Measurements from ENCODE around the gene FAM177B.
A peak's percentile ranks its signal among the peaks of the same experiment; 100 is the strongest.

FAM177B gene

GRCh38 chr1:222736972-222737371 lies at the start of gene FAM177B:
TSS of gene FAM177B (plus strand) at chr1:222737202. CDS start at chr1:222746546, 9,344 bp downstream.
- no peak for DNase-seq

DNA sequence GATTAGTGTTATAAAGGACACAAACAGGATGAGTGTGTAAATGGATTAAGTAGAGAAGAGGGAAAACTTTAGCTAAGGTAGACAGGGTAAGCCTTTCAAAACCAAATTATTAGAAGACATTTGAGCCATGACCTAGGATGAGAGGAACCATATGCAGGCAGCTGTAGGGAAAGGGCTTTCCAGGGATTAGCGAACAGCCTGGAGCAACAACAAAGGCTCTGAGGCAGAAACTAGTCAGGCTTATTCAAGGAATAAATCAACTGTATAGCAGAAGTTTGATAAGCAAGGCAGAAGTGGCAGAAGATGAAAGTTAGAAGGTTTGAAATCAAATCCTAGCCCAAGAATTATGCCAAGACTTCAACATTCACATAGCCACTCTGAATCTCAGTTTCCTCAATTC lies 46.0 kb upstream of the FAM177B start:
- DNase-seq: no peak

DNA sequence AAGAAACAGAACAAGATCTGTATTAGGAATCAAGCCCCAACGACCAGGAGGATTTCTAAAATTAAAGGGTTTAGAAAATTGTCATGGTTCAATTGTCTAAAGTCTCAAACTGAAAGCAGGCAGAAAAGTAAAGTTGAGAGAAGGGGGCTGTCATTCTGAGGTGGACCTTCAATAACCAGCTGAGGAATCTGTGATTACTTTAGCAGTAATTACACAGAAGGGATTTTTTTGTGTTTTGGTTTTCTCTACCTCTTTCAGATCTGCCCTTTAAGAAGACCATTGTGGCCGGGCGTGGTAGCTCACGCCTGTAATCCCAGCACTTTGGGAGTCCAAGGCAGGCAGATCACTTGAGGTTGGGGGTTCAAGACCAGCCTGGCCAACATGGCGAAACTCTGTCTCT lies 42.1 kb upstream of the FAM177B start:
- no peak for DNase-seq

DNA sequence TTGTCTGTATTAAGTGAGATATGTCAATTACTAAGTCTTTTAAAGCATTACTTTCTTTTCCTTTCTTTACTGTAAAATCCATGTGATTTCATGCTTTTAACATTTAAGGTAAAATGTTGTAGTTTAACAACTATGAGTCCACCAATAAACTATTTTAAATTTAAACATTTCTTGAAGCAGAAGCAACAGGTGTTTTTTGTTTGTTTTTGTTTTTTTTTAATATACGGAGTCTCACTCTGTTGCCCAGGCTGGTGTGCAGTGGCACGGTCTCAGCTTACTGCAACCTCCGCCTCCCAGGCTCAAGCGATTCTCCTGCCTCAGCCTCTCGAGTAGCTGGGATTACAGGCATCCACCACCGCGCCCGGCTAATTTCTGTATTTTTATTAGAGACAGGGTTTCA lies 40.3 kb upstream of the FAM177B start:
- DNase-seq: no peak

DNA sequence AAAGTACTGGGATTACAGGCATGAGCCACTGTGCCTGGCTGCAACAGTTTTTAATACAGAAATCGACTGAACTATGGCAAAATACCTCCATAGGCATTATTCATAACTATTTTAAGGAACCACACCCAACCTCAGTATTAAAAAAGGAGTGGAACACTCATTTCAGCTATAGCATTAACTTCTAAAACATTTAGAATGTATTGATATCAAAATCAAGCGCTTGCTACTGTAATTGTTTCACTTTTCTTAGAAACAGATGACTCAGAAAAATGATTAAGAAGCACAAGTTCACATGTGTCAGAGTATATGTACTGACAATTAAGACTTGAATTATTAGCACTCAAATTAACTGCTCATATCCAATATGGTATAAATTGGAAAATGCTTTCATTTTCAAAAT lies 39.8 kb upstream of the FAM177B start:
- no peak for DNase-seq

GRCh38 chr1:222697826-222698225 lies 39.2 kb upstream of the FAM177B start:
- no peak for DNase-seq

DNA sequence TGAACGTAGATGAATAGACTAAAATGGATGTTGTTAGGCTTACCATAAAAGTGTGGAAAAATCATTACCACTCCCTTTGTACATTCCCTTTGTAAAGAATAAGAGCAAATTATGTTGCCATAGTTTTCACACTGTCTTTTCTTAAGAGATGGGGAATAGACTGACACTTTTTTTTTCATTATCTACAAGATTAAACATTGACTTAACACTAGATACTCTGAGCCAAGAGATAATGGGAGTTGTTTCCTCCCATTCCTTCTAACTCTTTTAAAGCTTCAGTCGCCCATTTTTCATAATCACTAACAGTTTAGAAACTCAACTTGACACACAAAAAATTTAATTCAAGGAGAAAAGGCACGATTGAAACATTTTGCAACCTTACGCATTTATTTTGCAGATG lies 34.8 kb upstream of the FAM177B start:
- DNase-seq: no peak

DNA sequence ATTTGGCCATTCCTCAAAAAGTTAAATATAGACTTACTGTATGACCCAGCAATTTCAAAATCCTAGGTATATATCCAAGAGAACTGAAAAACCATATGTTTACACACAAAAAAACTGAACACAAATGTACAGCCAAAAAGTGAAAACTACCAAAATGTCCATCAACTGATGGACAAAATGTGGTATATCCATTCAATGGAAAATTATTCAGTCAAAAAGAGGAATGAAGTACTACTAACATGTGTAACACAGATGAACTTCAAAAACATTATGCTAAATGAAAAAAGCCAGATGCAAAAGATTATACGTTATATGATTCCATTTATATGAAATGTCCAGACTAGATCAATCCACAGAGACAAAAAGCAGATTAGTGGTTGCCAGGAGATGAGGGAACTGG lies 32.7 kb upstream of the FAM177B start:
- no peak for DNase-seq

DNA sequence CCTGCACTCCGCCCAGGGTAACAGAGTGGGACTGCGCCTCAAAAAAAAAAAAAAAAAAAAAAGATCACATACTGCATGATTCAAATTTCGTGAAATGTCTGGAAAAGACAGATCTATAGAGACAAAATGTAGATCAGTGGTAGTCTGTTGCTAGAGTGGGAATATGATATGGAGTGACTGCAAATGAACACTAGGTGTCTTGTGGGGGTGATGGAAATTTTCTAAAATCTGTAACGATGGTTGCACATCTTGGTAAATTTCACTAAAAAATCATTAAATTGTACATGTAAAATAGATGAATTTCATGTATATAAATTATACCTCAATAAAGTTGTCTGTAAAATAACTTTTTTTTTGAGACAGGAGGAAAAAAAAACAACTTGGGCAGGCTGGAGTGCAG lies 30.2 kb upstream of the FAM177B start:
- DNase-seq: no peak

- DNase-seq: no peak
These were observed 27.3 kb upstream of the FAM177B start for GRCh38 chr1:222709700-222710153.

GRCh38 chr1:222711319-222712252 lies 25.4 kb upstream of the FAM177B start:
- peak; percentile 32 for DNase-seq

DNA sequence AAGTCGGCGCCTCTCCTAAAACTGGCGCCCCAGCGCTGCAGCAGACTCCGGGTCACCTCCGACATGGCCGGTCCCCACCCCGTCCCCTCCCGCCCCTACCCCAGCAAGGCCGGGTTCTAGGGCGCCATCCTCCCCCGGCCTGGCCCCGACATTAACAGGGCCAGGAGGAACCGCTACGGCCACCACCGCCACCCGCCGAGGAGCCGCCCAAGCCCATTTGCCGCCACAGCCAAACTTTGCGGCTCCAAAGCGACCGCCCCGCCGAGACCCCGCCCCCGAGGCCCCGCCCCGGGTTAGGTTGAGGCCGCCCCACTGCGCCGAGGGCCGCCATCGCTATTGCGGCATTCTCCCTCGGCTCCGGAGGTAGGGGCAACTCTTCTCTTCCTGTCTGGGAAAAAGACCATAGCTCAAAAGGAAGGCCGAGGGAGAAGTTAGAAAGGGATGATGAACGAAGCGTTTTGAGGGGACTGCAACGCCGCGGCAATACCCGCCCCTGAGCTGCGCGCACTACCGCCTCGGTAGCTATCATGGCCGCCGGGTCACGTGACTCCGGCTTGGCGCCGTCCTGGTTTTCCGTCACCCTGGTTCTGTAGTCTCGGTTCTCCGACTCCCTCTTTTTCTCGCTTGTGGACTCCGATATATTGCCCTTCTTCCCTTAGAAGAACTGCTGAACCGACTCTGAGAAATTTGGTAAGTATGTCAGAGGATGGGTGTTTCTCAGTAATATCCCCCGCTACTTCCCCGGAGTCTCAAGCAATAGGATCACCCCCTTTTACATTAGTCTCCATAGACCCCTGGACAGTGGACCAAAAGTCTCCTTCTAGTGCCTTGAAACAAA lies 24.5 kb upstream of the FAM177B start, which contains the start of the genes AIDA and BROX:
Gene AIDA (minus strand): TSS at position 239 of the 838 bp plus-strand sequence. CDS start 174 bp downstream, at position 65.
Gene BROX (plus strand): TSS at position 312 of the 838 bp plus-strand sequence. CDS start 3,136 bp downstream, outside the sequence.
- peak; percentile 87 for DNase-seq

DNA sequence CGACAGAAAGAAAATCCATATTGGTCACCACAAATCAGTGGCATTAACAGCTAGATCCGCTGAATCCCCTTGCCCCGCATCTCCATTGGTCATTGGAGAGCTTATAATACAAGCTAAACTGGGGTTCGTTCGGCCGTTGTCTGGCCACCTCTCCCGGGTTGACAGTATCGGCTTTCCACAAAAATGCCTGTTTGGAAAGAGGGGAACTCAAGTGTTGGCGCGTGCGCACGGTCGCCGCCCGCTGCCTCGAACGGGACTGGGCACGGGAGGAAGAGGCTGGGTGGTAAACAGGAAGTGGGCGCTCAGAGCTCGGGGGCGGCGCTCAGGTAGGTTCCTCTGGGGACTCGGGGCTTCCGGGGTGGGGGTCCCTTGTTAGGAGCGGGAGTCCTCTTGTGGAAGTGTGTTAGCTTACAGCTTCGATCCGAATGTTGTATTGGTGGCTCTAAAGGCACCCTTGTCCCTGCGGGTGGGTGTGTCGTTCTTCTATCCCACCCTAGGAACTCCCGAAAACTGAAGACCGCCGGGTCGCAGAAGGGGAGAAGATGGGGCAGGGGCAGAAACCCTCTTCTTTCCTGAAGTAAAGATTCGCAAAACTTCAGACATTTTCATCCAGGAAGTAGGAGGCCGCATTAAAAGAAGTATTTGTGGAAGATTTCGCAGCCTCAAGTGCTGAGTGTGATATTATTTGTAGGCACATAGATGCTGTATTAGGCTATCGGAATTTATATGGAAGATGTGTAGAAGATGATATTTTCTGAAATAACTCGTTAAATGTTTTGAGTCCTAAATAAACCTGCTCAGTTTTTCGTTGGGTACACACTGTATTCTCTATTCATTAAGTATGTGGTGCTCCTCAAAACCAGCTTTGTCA lies 23.7 kb upstream of the FAM177B start:
- peak; percentile 97 for DNase-seq

GRCh38 chr1:222716393-222716792 lies 20.6 kb upstream of the FAM177B start:
- DNase-seq: no peak

DNA sequence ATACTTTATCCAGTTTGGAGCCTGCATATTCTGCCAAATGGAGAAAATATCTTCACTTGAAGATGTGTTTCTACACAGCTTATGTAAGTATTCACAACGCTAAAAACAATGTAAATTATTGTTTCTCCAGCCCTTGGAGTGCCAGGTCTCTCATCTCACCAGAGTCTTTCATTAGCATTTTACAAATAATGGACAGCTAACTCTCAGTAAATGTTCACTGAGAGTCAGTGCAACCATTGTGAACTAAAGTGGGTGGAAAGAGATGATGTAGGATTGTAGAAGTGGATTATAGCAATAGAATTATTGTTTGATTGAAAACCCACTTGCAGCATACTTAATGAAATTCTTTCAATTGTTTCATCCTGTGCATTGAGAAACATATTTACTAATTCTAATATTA lies 8.3 kb upstream of the FAM177B start:
- no peak for DNase-seq

DNA sequence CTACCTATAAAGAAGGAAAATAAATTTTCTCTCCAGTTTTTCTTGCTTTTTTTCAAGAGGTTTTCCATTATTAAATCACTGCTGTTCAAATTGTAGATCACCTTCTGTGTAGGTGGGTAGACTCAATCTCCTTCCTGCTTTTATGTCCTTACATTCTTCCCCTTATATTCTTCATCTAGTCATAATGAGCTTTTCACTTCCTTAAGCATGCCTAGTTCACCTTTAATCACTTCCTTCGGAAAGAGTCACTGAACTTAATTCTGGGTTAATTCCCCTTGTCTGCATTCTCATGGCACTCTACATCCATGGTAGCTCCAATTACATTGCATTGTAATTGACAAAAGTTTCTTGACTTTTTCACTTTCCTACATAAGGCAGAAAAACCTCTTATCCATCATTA lies 6.1 kb upstream of the FAM177B start:
- no peak for DNase-seq

- no peak for DNase-seq
These were observed 4.5 kb upstream of the FAM177B start for GRCh38 chr1:222732216-222733159.

GRCh38 chr1:222734740-222735139 lies 2.3 kb upstream of the FAM177B start:
- DNase-seq: no peak

DNA sequence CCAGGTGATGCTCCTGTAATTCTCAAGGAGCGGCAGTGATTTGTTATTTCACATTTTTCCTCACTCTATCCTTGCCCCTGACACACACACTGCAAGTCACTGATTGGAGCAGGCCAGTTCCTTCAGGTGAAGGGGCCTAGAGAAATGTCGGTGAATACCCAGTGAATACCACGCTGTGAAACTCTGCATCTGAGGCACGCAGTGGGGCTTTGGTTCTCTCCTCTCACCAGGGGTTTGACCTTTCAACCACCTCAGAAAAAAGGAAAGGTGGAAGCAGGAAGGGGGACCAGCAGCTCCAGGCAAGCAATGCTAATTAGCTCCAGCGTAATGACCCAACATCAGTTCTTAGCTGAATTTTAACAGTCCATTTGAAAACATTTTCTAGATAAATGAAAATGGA lies 532 bp upstream of the FAM177B start:
- DNase-seq: no peak

DNA sequence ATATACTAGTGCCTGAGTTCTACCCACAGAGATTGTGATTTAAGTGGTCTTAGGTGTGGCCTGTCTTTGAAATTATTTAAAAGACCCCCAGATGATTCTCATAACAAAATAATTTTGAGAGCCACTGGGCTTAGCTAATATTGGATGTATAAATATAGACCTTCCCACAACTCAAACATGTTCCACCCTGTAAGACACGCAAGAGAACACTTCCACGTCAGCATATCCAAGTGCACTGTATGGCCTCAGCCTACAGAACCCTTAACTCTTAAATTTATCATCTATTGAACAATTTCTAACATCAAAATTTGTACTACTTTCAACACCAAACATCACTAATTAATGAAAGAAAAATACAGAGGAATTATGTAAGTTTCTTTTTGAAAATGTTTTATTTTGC lies 2.5 kb downstream of the FAM177B start:
- no peak for DNase-seq

GRCh38 chr1:222739929-222740328 lies 2.9 kb downstream of the FAM177B start:
- no peak for DNase-seq
